Measurements from ENCODE around the gene SMYD3. TPM values are rescaled to one million over a fixed set of nuclear protein-coding genes. Genes with fewer than 3 reads are reported as not detected.
A peak's percentile ranks its signal among the peaks of the same experiment; 100 is the strongest.

SMYD3 gene
- total RNA-seq, 1 donor from 2014 or later, result 35.4 TPM

- DNase-seq, result no peak
- Mint-ChIP-seq H3K27ac (ENCODE audit: unreplicated experiment) (no peak overlapping the region), H3K4me1 (ENCODE audit: low read depth, unreplicated experiment) (peaks cover 7% of the 10 kb centered on the region), H3K36me3 (ENCODE audit: unreplicated experiment) (peaks cover 5% of the 10 kb centered on the region), H3K9me3 (ENCODE audit: unreplicated experiment) (peaks cover 5% of the 10 kb centered on the region), H3K4me3 (ENCODE audit: unreplicated experiment) (peak overlapping the region; percentile 85), H3K27me3 (ENCODE audit: unreplicated experiment) (peaks cover 13% of the 10 kb centered on the region)
- TF ChIP-seq, protein P1, sequence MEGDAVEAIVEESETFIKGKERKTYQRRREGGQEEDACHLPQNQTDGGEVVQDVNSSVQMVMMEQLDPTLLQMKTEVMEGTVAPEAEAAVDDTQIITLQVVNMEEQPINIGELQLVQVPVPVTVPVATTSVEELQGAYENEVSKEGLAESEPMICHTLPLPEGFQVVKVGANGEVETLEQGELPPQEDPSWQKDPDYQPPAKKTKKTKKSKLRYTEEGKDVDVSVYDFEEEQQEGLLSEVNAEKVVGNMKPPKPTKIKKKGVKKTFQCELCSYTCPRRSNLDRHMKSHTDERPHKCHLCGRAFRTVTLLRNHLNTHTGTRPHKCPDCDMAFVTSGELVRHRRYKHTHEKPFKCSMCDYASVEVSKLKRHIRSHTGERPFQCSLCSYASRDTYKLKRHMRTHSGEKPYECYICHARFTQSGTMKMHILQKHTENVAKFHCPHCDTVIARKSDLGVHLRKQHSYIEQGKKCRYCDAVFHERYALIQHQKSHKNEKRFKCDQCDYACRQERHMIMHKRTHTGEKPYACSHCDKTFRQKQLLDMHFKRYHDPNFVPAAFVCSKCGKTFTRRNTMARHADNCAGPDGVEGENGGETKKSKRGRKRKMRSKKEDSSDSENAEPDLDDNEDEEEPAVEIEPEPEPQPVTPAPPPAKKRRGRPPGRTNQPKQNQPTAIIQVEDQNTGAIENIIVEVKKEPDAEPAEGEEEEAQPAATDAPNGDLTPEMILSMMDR (IDR thresholded peaks at IDR 0.05; ENCODE audit: partially characterized antibody, unreplicated experiment), result no peak
Observed at GRCh38 chr1:246506367-246506673, 759 bp downstream of the SMYD3 start.

DNA sequence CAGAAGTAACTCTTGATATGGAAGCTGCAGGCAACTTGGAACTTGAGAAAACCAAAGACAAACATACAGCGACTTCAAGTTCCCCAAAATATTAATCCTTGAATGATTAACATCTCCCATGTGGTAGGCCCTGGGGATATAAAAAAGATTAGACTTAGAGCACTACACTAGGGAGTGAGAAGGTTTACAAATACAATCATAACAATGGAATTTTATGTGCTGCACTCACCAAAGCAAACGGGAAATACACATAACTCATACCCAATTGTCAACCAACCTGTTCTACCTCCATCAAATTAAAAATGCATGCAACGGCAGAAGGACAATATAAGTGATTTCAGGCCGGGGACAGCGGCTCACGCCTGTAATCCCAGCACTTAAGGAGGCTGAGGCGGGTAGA is 3.7 kb downstream of the SMYD3 start:
- H3K27me3 Mint-ChIP-seq (ENCODE audit: unreplicated experiment), result peaks cover 10% of the 10 kb centered on the region
- no peak for DNase-seq
- peaks cover 5% of the 10 kb centered on the region for H3K9me3 Mint-ChIP-seq (ENCODE audit: unreplicated experiment)
- H3K36me3 Mint-ChIP-seq (ENCODE audit: unreplicated experiment), result peaks cover 6% of the 10 kb centered on the region
- peaks cover 7% of the 10 kb centered on the region for H3K4me1 Mint-ChIP-seq (ENCODE audit: low read depth, unreplicated experiment)
- H3K4me3 Mint-ChIP-seq (ENCODE audit: unreplicated experiment), result no peak overlapping the region
- TF ChIP-seq, protein P1 (IDR thresholded peaks at IDR 0.05; ENCODE audit: partially characterized antibody, unreplicated experiment), result no peak
- no peak overlapping the region for H3K27ac Mint-ChIP-seq (ENCODE audit: unreplicated experiment)

- Mint-ChIP-seq H3K4me3 (ENCODE audit: unreplicated experiment) (no peak overlapping the region), H3K27ac (ENCODE audit: unreplicated experiment) (no peak overlapping the region), H3K36me3 (ENCODE audit: unreplicated experiment) (peaks cover 6% of the 10 kb centered on the region), H3K9me3 (ENCODE audit: unreplicated experiment) (no peaks in the 10 kb centered on the region), H3K4me1 (ENCODE audit: low read depth, unreplicated experiment) (peaks cover 1% of the 10 kb centered on the region), H3K27me3 (ENCODE audit: unreplicated experiment) (no peaks in the 10 kb centered on the region)
- TF ChIP-seq, protein P1 (IDR thresholded peaks at IDR 0.05; ENCODE audit: partially characterized antibody, unreplicated experiment), result peak; percentile 93
- no peak for DNase-seq
Observed at GRCh38 chr1:246497331-246497915, 9.7 kb downstream of the SMYD3 start.

GRCh38 chr1:246492611-246493245 is 14.4 kb downstream of the SMYD3 start:
- H3K9me3 Mint-ChIP-seq (ENCODE audit: unreplicated experiment), result peaks cover 3% of the 10 kb centered on the region
- TF ChIP-seq, protein P1 (IDR thresholded peaks at IDR 0.05; ENCODE audit: partially characterized antibody, unreplicated experiment), result peak; percentile 66
- H3K4me1 Mint-ChIP-seq (ENCODE audit: low read depth, unreplicated experiment), result peaks cover 9% of the 10 kb centered on the region
- H3K4me3 Mint-ChIP-seq (ENCODE audit: unreplicated experiment), result no peak overlapping the region
- no peak overlapping the region for H3K27ac Mint-ChIP-seq (ENCODE audit: unreplicated experiment)
- H3K27me3 Mint-ChIP-seq (ENCODE audit: unreplicated experiment), result no peaks in the 10 kb centered on the region
- peak; percentile 82 for DNase-seq
- no peaks in the 10 kb centered on the region for H3K36me3 Mint-ChIP-seq (ENCODE audit: unreplicated experiment)

DNA sequence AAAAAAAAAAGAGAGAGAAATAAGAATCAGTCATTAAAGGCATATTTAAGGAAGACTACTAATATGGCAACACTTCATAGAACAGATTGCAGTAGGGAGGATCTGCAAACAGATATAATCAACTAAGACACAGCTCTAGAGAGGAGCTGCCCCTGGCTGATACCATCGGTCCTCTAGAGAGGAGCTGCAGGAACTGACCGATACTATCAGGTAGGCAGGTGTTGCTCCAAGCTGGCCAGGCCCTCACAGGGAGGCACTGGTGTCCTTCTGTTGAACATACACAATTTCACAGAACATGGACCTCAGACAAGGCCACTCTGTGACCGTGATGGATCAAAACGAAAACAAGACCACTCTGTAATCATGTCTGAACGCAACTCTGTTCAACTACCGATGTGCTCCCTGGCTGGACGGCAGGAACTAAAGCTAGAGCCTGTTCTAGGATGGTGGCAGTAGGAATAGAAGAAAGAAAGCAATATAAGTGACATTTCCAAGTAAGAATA is 15.5 kb downstream of the SMYD3 start:
- Mint-ChIP-seq H3K36me3 (ENCODE audit: unreplicated experiment) (no peaks in the 10 kb centered on the region), H3K27me3 (ENCODE audit: unreplicated experiment) (no peaks in the 10 kb centered on the region), H3K27ac (ENCODE audit: unreplicated experiment) (no peak overlapping the region), H3K9me3 (ENCODE audit: unreplicated experiment) (peaks cover 3% of the 10 kb centered on the region), H3K4me3 (ENCODE audit: unreplicated experiment) (no peak overlapping the region), H3K4me1 (ENCODE audit: low read depth, unreplicated experiment) (peaks cover 9% of the 10 kb centered on the region)
- no peak for DNase-seq
- TF ChIP-seq, protein P1 (IDR thresholded peaks at IDR 0.05; ENCODE audit: partially characterized antibody, unreplicated experiment), result no peak
